HUES6 (cell line): Measurements from ENCODE around the gene ITPR1.

Experiments used
- H3K27ac ChIP-seq: 2 replicates; pipeline ENCODE4 v1.7.0; 2013; ENCODE audit warnings: low read depth, mild to moderate bottlenecking, low read length, inconsistent platforms
- H3K27me3 ChIP-seq: 2 replicates; pipeline ENCODE4 v1.6.1; 2013; ENCODE audit warnings: low read length; ENCODE audit not compliant: control insufficient read depth, insufficient read depth
- H3K36me3 ChIP-seq: 2 replicates; pipeline ENCODE4 v1.6.1; 2013; ENCODE audit warnings: low read length; ENCODE audit not compliant: control insufficient read depth, insufficient read depth
- H3K4me1 ChIP-seq: 2 replicates; pipeline ENCODE4 v1.6.1; 2013; ENCODE audit warnings: low read length; ENCODE audit not compliant: control insufficient read depth, insufficient read depth
- H3K4me3 ChIP-seq: 2 replicates; pipeline ENCODE4 v1.5.1; 2013; ENCODE audit warnings: low read depth, low read length
- H3K9ac ChIP-seq: one replicate; pipeline ENCODE4 v1.6.1; 2013; ENCODE audit warnings: mild to moderate bottlenecking, low read length
- H3K9me3 ChIP-seq: 2 replicates; pipeline ENCODE4 v1.6.1; 2013; ENCODE audit warnings: low read depth, low read length; ENCODE audit not compliant: control insufficient read depth, insufficient read depth

Gene ITPR1

GRCh38 chr3:4726549-4726948, 233.4 kb downstream of the ITPR1 start:
- no peak overlapping the region for H3K27ac ChIP-seq
- no peak overlapping the region for H3K4me3 ChIP-seq
- no peak overlapping the region for H3K9ac ChIP-seq
- H3K36me3 ChIP-seq, result no peaks in the 10 kb centered on the region
- no peaks in the 10 kb centered on the region for H3K9me3 ChIP-seq
- peaks cover 15% of the 10 kb centered on the region; the same call in 1 of the 2 replicates for H3K4me1 ChIP-seq
- H3K27me3 ChIP-seq, result no peaks in the 10 kb centered on the region

- Histone ChIP-seq H3K27me3 (no peaks in the 10 kb centered on the region), H3K9me3 (no peaks in the 10 kb centered on the region), H3K9ac (no peak overlapping the region), H3K27ac (no peak overlapping the region), H3K4me3 (no peak overlapping the region), H3K4me1 (peaks cover 22% of the 10 kb centered on the region), H3K36me3 (no peaks in the 10 kb centered on the region)
These were observed 236.2 kb downstream of the ITPR1 start for GRCh38 chr3:4729061-4729973.

DNA sequence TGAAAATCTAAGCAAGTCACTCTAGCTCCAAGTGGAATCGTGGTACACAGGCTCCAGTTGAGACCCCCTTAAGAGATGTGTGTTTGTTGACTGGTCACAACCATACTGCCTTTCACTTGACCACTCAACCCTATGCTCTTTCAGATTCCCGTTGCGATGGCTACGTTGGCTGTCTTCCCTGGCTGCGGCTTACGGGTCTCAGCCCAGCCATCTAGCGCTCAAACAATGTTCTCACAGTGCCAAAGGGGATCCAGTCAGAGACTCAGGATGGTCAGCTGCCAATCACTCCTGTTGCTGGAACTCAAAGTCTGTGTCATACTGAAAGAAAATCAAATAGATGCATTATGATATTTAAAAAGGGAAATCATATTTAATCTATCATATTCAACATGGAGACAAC, 237.6 kb downstream of the ITPR1 start:
- Histone ChIP-seq H3K27me3 (no peaks in the 10 kb centered on the region), H3K36me3 (no peaks in the 10 kb centered on the region), H3K27ac (no peak overlapping the region), H3K9me3 (no peaks in the 10 kb centered on the region), H3K4me3 (no peak overlapping the region), H3K9ac (no peak overlapping the region), H3K4me1 (peaks cover 24% of the 10 kb centered on the region)

- peaks cover 24% of the 10 kb centered on the region for H3K4me1 ChIP-seq
- H3K27me3 ChIP-seq, result no peaks in the 10 kb centered on the region
- no peak overlapping the region for H3K27ac ChIP-seq
- no peak overlapping the region for H3K9ac ChIP-seq
- no peaks in the 10 kb centered on the region for H3K9me3 ChIP-seq
- no peak overlapping the region for H3K4me3 ChIP-seq
- no peaks in the 10 kb centered on the region for H3K36me3 ChIP-seq
These were observed 238.5 kb downstream of the ITPR1 start for GRCh38 chr3:4731543-4732111.

DNA sequence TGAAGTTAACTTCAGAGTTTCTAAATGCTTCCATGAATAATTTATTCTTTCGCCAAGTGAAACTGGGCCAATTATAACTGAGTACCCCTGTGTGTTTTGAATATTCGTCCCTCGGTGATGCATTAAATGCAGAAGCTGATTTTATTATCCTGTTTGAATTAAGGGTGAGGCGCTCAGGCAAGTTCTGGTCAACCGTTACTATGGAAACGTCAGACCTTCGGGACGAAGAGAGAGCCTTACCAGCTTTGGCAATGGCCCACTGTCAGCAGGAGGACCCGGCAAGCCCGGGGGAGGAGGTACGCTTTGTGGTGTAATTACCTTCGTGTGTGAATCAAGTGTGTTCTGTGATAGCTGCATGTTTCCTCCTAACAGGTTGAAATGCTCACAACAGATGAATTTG, 239.8 kb downstream of the ITPR1 start:
- Histone ChIP-seq H3K4me3 (no peak overlapping the region), H3K9me3 (no peaks in the 10 kb centered on the region), H3K9ac (no peak overlapping the region), H3K27ac (no peak overlapping the region), H3K36me3 (no peaks in the 10 kb centered on the region), H3K27me3 (no peaks in the 10 kb centered on the region), H3K4me1 (peaks cover 24% of the 10 kb centered on the region)

GRCh38 chr3:4734454-4734853, 241.3 kb downstream of the ITPR1 start:
- no peak overlapping the region for H3K27ac ChIP-seq
- peaks cover 24% of the 10 kb centered on the region for H3K4me1 ChIP-seq
- H3K9me3 ChIP-seq, result no peaks in the 10 kb centered on the region
- H3K9ac ChIP-seq, result no peak overlapping the region
- H3K4me3 ChIP-seq, result no peak overlapping the region
- H3K36me3 ChIP-seq, result no peaks in the 10 kb centered on the region
- no peaks in the 10 kb centered on the region for H3K27me3 ChIP-seq

- H3K9me3 ChIP-seq, result no peaks in the 10 kb centered on the region
- no peak overlapping the region for H3K4me3 ChIP-seq
- no peak overlapping the region for H3K27ac ChIP-seq
- H3K9ac ChIP-seq, result no peak overlapping the region
- H3K27me3 ChIP-seq, result no peaks in the 10 kb centered on the region
- H3K4me1 ChIP-seq, result peaks cover 24% of the 10 kb centered on the region
- no peaks in the 10 kb centered on the region for H3K36me3 ChIP-seq
These were observed 242.1 kb downstream of the ITPR1 start for GRCh38 chr3:4735243-4735642.

GRCh38 chr3:4736284-4736861, 243.2 kb downstream of the ITPR1 start:
- no peaks in the 10 kb centered on the region for H3K9me3 ChIP-seq
- peaks cover 17% of the 10 kb centered on the region for H3K4me1 ChIP-seq
- H3K27ac ChIP-seq, result no peak overlapping the region
- H3K36me3 ChIP-seq, result no peaks in the 10 kb centered on the region
- H3K4me3 ChIP-seq, result no peak overlapping the region
- H3K27me3 ChIP-seq, result no peaks in the 10 kb centered on the region
- no peak overlapping the region for H3K9ac ChIP-seq

DNA sequence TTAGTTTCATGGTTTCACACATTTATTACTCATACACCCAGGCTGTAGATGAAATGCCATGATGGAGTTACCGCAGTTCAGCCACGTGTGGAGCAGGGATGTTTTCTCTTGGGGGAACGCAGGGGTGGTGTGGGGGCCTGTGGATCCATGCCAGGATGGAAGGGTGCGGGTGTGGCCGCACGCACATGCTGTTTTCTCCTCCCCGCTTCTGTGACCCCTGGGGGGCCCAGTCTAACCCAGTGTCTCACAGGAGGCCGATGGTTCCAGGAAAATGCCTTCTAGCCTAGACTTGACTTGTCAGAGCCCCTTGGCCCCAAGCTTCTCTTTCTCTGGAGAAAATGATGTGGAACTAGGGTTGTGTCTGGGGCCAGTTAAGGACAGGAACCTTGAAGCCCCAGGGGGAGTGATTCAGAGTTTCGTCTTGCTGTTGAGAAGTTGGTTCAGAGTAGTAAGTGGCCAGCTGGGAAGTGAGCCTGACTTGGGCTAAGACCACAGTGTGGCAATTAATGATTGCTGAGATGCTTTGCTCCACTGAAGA, 245.7 kb downstream of the ITPR1 start:
- Histone ChIP-seq H3K27me3 (no peaks in the 10 kb centered on the region), H3K9me3 (no peaks in the 10 kb centered on the region), H3K9ac (no peak overlapping the region), H3K4me3 (no peak overlapping the region), H3K27ac (no peak overlapping the region), H3K36me3 (no peaks in the 10 kb centered on the region), H3K4me1 (peaks cover 7% of the 10 kb centered on the region; the same call in 1 of the 2 replicates)

DNA sequence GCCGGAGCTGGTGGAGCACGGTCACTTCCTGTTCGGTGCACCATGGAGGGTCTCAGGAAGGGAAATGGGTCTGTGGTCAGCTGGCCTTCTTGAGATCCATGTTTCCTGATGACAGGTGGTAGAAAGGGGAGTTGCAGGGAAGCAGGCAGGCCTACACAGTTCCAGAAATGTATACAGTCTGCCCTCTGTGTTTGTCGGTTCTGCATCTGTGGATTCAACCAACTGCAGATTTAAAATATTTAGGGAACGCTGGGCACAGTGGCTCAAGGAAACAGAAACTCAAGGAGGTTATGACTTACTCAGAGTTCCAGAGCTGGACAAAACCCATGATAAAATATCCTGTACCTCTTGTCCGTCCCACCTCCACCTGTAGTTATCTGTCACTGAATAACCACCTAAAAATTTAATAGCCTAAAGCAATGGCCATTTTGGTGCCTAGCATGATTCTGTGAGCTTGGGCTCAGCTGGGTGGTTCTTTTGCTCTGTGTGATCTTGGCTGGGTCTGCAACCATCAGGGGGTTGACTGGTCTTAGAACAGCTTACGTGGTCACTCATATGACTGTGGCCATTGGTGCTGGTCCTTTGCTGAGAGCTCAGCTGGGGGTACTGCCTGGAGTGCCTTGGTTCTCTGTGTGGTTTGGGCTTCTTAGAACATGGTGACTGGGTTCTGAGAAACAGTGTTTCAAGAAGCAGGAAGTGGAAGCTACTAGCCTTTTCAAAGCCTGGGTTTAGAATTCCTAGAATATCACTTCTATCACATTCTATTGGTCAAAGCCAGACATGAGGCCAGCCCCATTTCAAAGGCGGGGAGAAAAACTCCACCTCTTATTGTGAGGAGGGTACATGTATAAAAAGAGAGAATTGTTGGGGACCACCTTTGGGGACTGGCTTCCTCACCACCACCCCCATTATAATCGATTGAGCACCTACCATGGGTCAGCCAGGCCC, 246.4 kb downstream of the ITPR1 start:
- H3K9ac ChIP-seq, result no peak overlapping the region

More for the DNA sequence above, 246.4 kb downstream of the ITPR1 start:
- peaks cover 3% of the 10 kb centered on the region; the same call in 1 of the 2 replicates for H3K4me1 ChIP-seq
- no peaks in the 10 kb centered on the region for H3K27me3 ChIP-seq
- H3K9me3 ChIP-seq, result no peaks in the 10 kb centered on the region
- no peak overlapping the region for H3K27ac ChIP-seq
- no peak overlapping the region for H3K4me3 ChIP-seq
- H3K36me3 ChIP-seq, result no peaks in the 10 kb centered on the region
